GM23248 (cell line): ENCODE results near the gene RAB11A. TPM values are rescaled to one million over a fixed set of nuclear protein-coding genes. Genes with fewer than 3 reads are reported as not detected.
A peak's percentile ranks its signal among the peaks of the same experiment; 100 is the strongest.

Source experiments
- DNase-seq: peaks from one replicate; pipeline ENCODE4 v3.0.0-alpha.2; 2015
- H2AFZ ChIP-seq: fragments of 200-600 bp; sonication (generic); 2 replicates; pipeline ENCODE4 v1.6.1; 2016; ENCODE audit warnings: antibody characterized with exemption
- H3F3A ChIP-seq: fragments of 200-600 bp; sonication (generic); 2 replicates; pipeline ENCODE4 v1.6.1; 2016; ENCODE audit warnings: mild to moderate bottlenecking, antibody characterized with exemption, mixed run types; ENCODE audit not compliant: insufficient read depth
- H3K27ac ChIP-seq: fragments of 200-600 bp; sonication (generic); 2 replicates; pipeline ENCODE4 v1.5.1; 2016; ENCODE audit warnings: mild to moderate bottlenecking
- H3K27me3 ChIP-seq: fragments of 200-600 bp; sonication (generic); replicated peaks from 2 replicates; pipeline ENCODE4 v1.6.1; 2016; ENCODE audit warnings: mild to moderate bottlenecking; ENCODE audit not compliant: insufficient read depth
- H3K36me3 ChIP-seq: fragments of 200-600 bp; sonication (generic); 2 replicates; pipeline ENCODE4 v1.6.1; 2016; ENCODE audit warnings: low read depth, mild to moderate bottlenecking
- H3K4me1 ChIP-seq: fragments of 200-600 bp; sonication (generic); 2 replicates; pipeline ENCODE4 v1.6.1; 2016; ENCODE audit warnings: mild to moderate bottlenecking; ENCODE audit not compliant: insufficient read depth
- H3K4me2 ChIP-seq: fragments of 200-600 bp; sonication (generic); one replicate; pipeline ENCODE4 v1.6.1; 2016; ENCODE audit warnings: mild to moderate bottlenecking; ENCODE audit not compliant: unreplicated experiment
- H3K4me3 ChIP-seq: fragments of 200-600 bp; sonication (generic); 2 replicates; pipeline ENCODE4 v1.5.1; 2016; ENCODE audit warnings: mild to moderate bottlenecking
- H3K79me2 ChIP-seq: fragments of 200-600 bp; sonication (generic); 2 replicates; pipeline ENCODE4 v1.6.1; 2016; ENCODE audit warnings: mild to moderate bottlenecking; ENCODE audit not compliant: insufficient read depth
- H3K9ac ChIP-seq: fragments of 200-600 bp; sonication (generic); 2 replicates; pipeline ENCODE4 v1.6.1; 2016; ENCODE audit warnings: mild to moderate bottlenecking
- H3K9me2 ChIP-seq: fragments of 200-600 bp; sonication (generic); 2 replicates; pipeline ENCODE4 v1.6.1; 2016; ENCODE audit warnings: mixed run types, mild to moderate bottlenecking, moderate library complexity; ENCODE audit not compliant: insufficient read depth
- H3K9me3 ChIP-seq: fragments of 200-600 bp; sonication (generic); one replicate; pipeline ENCODE4 v1.6.1; 2017; ENCODE audit warnings: low read depth
- H4K20me1 ChIP-seq: fragments of 200-600 bp; sonication (generic); 2 replicates; pipeline ENCODE4 v1.6.0; 2016; ENCODE audit not compliant: insufficient read depth
- EZH2 ChIP-seq: fragments of 200-600 bp; sonication (generic); IDR thresholded peaks from 2 replicates; pipeline ENCODE4 v1.6.1; 2018; ENCODE audit warnings: antibody characterized with exemption, mild to moderate bottlenecking; ENCODE audit not compliant: insufficient read depth, poor library complexity, severe bottlenecking
- EZH2phosphoT487 ChIP-seq: fragments of 200-600 bp; sonication (generic); IDR thresholded peaks from 2 replicates; pipeline ENCODE4 v1.6.1; 2018; ENCODE audit warnings: antibody characterized with exemption, moderate library complexity, mild to moderate bottlenecking, low read depth; ENCODE audit not compliant: insufficient read depth
- WGBS, 2 experiments: methylation state at CpG; one replicate each; pipeline ENCODE4 v1.1.6; 2015 to 2017; ENCODE audit warnings: low lambda C conversion rate in 2 of 2, low coverage in 1 of 2; ENCODE audit errors: missing lambda C conversion rate in 2 of 2; 5-methylcytosine and 5-hydroxymethylcytosine counted together
- in situ Hi-C: fragments of 300-500 bp; cut with MboI; formaldehyde crosslinking; loops from 2 replicates; pipeline ENCODE4 v1.15.0; 2020
- polyA plus RNA-seq: library from polyadenylated mRNA; unstranded; fragments of >200 nt; fragmentation: Nextera tagmentation; extraction: Ambion mirVana; gene quantifications from 2 replicates; pipeline ENCODE4 v1.2.1, GENCODE V29; 2016
- total RNA-seq: library from RNA; depleted of rRNA; stranded (reverse); fragments of >200 nt; shearing (Covaris generic); gene quantifications from 2 replicates; pipeline ENCODE4 v1.2.3, GENCODE V29; 2014

Gene RAB11A
- total and polyA plus RNA-seq, 2 experiments from 2014 or later = 148 to 262 TPM

DNA sequence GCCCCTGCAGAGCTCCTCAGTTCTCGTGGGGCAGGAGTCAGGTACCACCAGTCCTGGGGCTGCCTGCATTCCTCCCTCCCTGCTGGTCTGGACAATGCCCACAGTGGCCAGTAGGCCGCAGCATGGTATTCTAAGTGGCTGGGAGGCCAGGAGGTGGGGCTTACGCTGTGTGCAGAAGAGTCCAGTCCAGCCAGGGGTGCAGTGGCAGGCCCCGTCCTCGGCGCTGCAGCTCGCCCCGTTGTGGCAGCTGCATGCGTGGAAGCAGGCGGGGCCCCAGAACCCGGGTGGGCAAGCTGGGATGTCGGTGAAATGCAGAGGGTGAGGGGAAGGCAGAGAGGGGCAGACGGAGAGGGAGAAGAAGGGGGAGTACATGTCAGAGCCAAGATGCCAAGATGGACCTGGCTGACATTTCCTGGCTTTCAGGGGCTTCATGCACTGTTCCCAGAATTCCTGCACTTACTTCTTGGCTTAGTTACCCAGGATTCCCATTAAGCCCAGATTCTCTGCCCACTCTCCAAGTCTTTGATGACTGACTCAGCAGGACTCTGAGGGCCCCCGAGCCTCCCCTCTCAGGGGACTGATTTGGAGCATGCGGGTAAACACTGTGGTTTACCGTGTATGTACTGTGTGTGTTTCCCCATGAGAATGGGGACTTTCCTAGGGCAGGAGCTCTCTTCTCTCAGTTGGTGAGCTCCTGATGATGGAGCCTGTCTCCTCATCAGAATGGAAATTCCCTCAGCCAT is 47.5 kb downstream of the RAB11A start:
- no peak overlapping the region for H2AFZ ChIP-seq
- H3K9me2 ChIP-seq = no peaks in the 10 kb centered on the region
- no peaks in the 10 kb centered on the region for H4K20me1 ChIP-seq
- H3F3A ChIP-seq = no peaks in the 10 kb centered on the region; the same call in 1 of the 2 replicates
- DNase-seq = peak; percentile 87
- no peak for TF ChIP-seq EZH2phosphoT487
- no peak for TF ChIP-seq EZH2
- no peak overlapping the region for H3K9ac ChIP-seq
- H3K27ac ChIP-seq = no peak overlapping the region
- 11 to 16% methylated on average over 14 to 16 of the region's 16 CpGs for WGBS, 2 experiments
- no peaks in the 10 kb centered on the region for H3K79me2 ChIP-seq
- H3K4me2 ChIP-seq = no peak overlapping the region
- H3K4me1 ChIP-seq = peaks cover 17% of the 10 kb centered on the region
- no peaks in the 10 kb centered on the region for H3K9me3 ChIP-seq
- no peaks in the 10 kb centered on the region for H3K27me3 ChIP-seq
- H3K36me3 ChIP-seq = no peaks in the 10 kb centered on the region
- in situ Hi-C loops = no loop called here
- H3K4me3 ChIP-seq = no peak overlapping the region

DNA sequence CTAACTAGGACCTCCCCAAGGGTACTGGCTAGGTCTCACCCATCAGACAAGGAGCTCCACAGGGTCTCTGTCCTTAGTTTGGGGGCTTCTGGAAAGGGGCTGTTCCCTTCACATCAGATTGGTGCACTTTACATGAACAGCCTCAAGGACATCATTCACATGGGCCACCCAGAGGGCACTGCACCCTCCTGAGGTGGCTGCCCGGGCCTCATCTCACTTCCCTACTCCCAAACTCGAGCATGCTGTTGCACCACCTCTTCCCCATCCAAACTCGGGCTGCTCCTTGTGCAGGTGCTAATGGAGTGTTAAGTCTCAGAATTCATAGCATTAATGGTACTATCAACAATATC is 48.1 kb downstream of the RAB11A start:
- WGBS, 2 experiments = 65% methylated on average over 3 of the region's 3 CpGs
- no peak overlapping the region for H2AFZ ChIP-seq
- H3K4me1 ChIP-seq = peaks cover 17% of the 10 kb centered on the region
- H3K9ac ChIP-seq = no peak overlapping the region
- H3K36me3 ChIP-seq = no peaks in the 10 kb centered on the region
- no peaks in the 10 kb centered on the region; the same call in 1 of the 2 replicates for H3F3A ChIP-seq
- H3K79me2 ChIP-seq = no peaks in the 10 kb centered on the region
- H4K20me1 ChIP-seq = no peaks in the 10 kb centered on the region
- H3K27ac ChIP-seq = no peak overlapping the region
- in situ Hi-C loops = no loop called here
- H3K4me2 ChIP-seq = no peak overlapping the region
- H3K9me3 ChIP-seq = no peaks in the 10 kb centered on the region
- no peak overlapping the region for H3K4me3 ChIP-seq
- H3K27me3 ChIP-seq = no peaks in the 10 kb centered on the region
- TF ChIP-seq EZH2 (no peak), EZH2phosphoT487 (no peak)
- DNase-seq = no peak
- no peaks in the 10 kb centered on the region for H3K9me2 ChIP-seq

- Histone ChIP-seq H3K4me3 (no peak overlapping the region), H3K27ac (no peak overlapping the region), H3K36me3 (no peaks in the 10 kb centered on the region), H3K9me3 (no peaks in the 10 kb centered on the region), H3K9me2 (no peaks in the 10 kb centered on the region), H3K79me2 (no peaks in the 10 kb centered on the region), H3K4me1 (peaks cover 17% of the 10 kb centered on the region), H3F3A (no peaks in the 10 kb centered on the region; the same call in 1 of the 2 replicates), H3K4me2 (no peak overlapping the region), H3K9ac (no peak overlapping the region), H4K20me1 (no peaks in the 10 kb centered on the region), H2AFZ (no peak overlapping the region), H3K27me3 (no peaks in the 10 kb centered on the region)
- TF ChIP-seq EZH2phosphoT487 = no peak
- TF ChIP-seq EZH2 = no peak
- no peak for DNase-seq
- WGBS, 2 experiments = 93 to 96% methylated on average over 4 of the region's 4 CpGs
- in situ Hi-C loops = no loop called here
Measured at GRCh38 chr15:65917936-65918335, 48.6 kb downstream of the RAB11A start.

GRCh38 chr15:65918357-65918920 is 49.1 kb downstream of the RAB11A start:
- no peak for TF ChIP-seq EZH2
- no peak for TF ChIP-seq EZH2phosphoT487
- in situ Hi-C loops = no loop called here
- no peak overlapping the region for H3K9ac ChIP-seq
- no peaks in the 10 kb centered on the region for H3K9me2 ChIP-seq
- DNase-seq = no peak
- H3K36me3 ChIP-seq = no peaks in the 10 kb centered on the region
- WGBS, 2 experiments = 50 to 64% methylated on average over 3 of the region's 3 CpGs
- H3K27ac ChIP-seq = no peak overlapping the region
- H3K4me1 ChIP-seq = peaks cover 17% of the 10 kb centered on the region
- no peaks in the 10 kb centered on the region for H3K27me3 ChIP-seq
- no peaks in the 10 kb centered on the region for H4K20me1 ChIP-seq
- no peaks in the 10 kb centered on the region; the same call in 1 of the 2 replicates for H3F3A ChIP-seq
- H3K4me2 ChIP-seq = no peak overlapping the region
- H2AFZ ChIP-seq = no peak overlapping the region
- no peaks in the 10 kb centered on the region for H3K79me2 ChIP-seq
- H3K4me3 ChIP-seq = no peak overlapping the region
- no peaks in the 10 kb centered on the region for H3K9me3 ChIP-seq
